Neuronal stem cell (in vitro differentiated cells): ENCODE data around the gene SMPD3.

Source experiments
- DNase-seq: peaks from one replicate; pipeline ENCODE4 v3.0.0-alpha.2; 2013; ENCODE audit warnings: low spot score
- H2AFZ ChIP-seq: one replicate; pipeline ENCODE4 v1.6.1; 2013; ENCODE audit warnings: mild to moderate bottlenecking, low read length, inconsistent platforms
- H2AK5ac ChIP-seq: 2 replicates; pipeline ENCODE4 v1.6.1; 2013; ENCODE audit warnings: low read depth, mild to moderate bottlenecking, inconsistent platforms, low read length, moderate library complexity, mixed read lengths
- H2BK120ac ChIP-seq: 2 replicates; pipeline ENCODE4 v1.6.1; 2013; ENCODE audit warnings: low read depth, mild to moderate bottlenecking, inconsistent platforms, low read length, moderate library complexity, mixed read lengths
- H2BK12ac ChIP-seq: one replicate; pipeline ENCODE4 v1.6.1; 2013; ENCODE audit warnings: low read length, inconsistent platforms
- H2BK15ac ChIP-seq: 2 replicates; pipeline ENCODE4 v1.6.1; 2013; ENCODE audit warnings: mild to moderate bottlenecking, low read length, inconsistent platforms, mixed read lengths
- H2BK5ac ChIP-seq: one replicate; pipeline ENCODE4 v1.6.1; 2013; ENCODE audit warnings: inconsistent platforms, mild to moderate bottlenecking, low read length, moderate library complexity
- H3K14ac ChIP-seq: one replicate; pipeline ENCODE4 v1.6.1; 2013; ENCODE audit warnings: low read length, inconsistent platforms
- H3K18ac ChIP-seq: 2 replicates; pipeline ENCODE4 v1.6.1; 2013; ENCODE audit warnings: low read length, inconsistent platforms
- H3K23ac ChIP-seq: 2 replicates; pipeline ENCODE4 v1.6.1; 2013; ENCODE audit warnings: low read depth, mild to moderate bottlenecking, mixed read lengths, low read length, inconsistent platforms; ENCODE audit not compliant: poor library complexity
- H3K27ac ChIP-seq: replicated peaks from 3 replicates; pipeline ENCODE4 v1.5.1; 2013; ENCODE audit warnings: low read length, inconsistent platforms
- H3K27me3 ChIP-seq, 3 experiments: 2 replicates each; pipeline ENCODE4 v1.6.1; 2013; ENCODE audit warnings: low read length in 3 of 3, mild to moderate bottlenecking in 2 of 3, inconsistent platforms in 1 of 3, low read depth in 1 of 3, mixed read lengths in 1 of 3, moderate library complexity in 1 of 3; ENCODE audit not compliant: control insufficient read depth in 3 of 3, insufficient read depth in 3 of 3
- H3K36me3 ChIP-seq, 2 donors: replicated peaks in 1 of 2; 2 replicates each; pipeline ENCODE4 v1.6.1; 2013; ENCODE audit warnings: low read length in 2 of 2; ENCODE audit not compliant: control insufficient read depth in 2 of 2, insufficient read depth in 2 of 2
- H3K4ac ChIP-seq: 2 replicates; pipeline ENCODE4 v1.6.1; 2013; ENCODE audit warnings: inconsistent platforms, mild to moderate bottlenecking, low read length, moderate library complexity
- H3K4me1 ChIP-seq, 2 donors: 1 replicate in 1 of 2; 2 replicates in 1 of 2; pipeline ENCODE4 v1.6.1; 2013; ENCODE audit warnings: low read length in 2 of 2, low read depth in 1 of 2; ENCODE audit not compliant: control insufficient read depth in 2 of 2, insufficient read depth in 1 of 2
- H3K4me2 ChIP-seq: one replicate; pipeline ENCODE4 v1.6.1; 2013; ENCODE audit warnings: mild to moderate bottlenecking, low read length, inconsistent platforms; ENCODE audit not compliant: insufficient read depth, poor library complexity, severe bottlenecking
- H3K4me3 ChIP-seq, 2 donors: 2 replicates each; pipeline ENCODE4 v1.5.1; 2013; ENCODE audit warnings: low read length in 2 of 2, mild to moderate bottlenecking in 2 of 2, inconsistent platforms in 1 of 2, moderate library complexity in 1 of 2
- H3K79me1 ChIP-seq: one replicate; pipeline ENCODE4 v1.6.1; 2013; ENCODE audit warnings: low read depth, mild to moderate bottlenecking, inconsistent platforms, low read length, moderate library complexity
- H3K9ac ChIP-seq: one replicate; pipeline ENCODE4 v1.6.1; 2013; ENCODE audit warnings: mild to moderate bottlenecking, low read depth, low read length, inconsistent platforms; ENCODE audit not compliant: poor library complexity
- H3K9me3 ChIP-seq, 2 donors: replicated peaks in 1 of 2; 2 replicates each; pipeline versions ENCODE3 to v1.6.1; 2013; ENCODE audit warnings: low read length in 2 of 2, mild to moderate bottlenecking in 2 of 2, inconsistent platforms in 1 of 2, low read depth in 1 of 2, mixed read lengths in 1 of 2, moderate library complexity in 1 of 2; ENCODE audit not compliant: control insufficient read depth in 2 of 2, insufficient read depth in 1 of 2
- H4K8ac ChIP-seq: one replicate; pipeline ENCODE4 v1.6.1; 2013; ENCODE audit warnings: low read depth, mild to moderate bottlenecking, inconsistent platforms, low read length, moderate library complexity
- H4K91ac ChIP-seq: one replicate; pipeline ENCODE4 v1.6.1; 2013; ENCODE audit warnings: low read length, low read depth, mild to moderate bottlenecking, inconsistent platforms; ENCODE audit not compliant: poor library complexity
- WGBS, 2 donors: extraction: QIAGEN DNeasy Blood & Tissue Kit; methylation state at CpG; one replicate each; pipeline ENCODE4 v1.1.7; 2013; ENCODE audit warnings: missing lambda C conversion rate in 2 of 2, mixed read lengths in 1 of 2; ENCODE audit not compliant: insufficient read length in 2 of 2, insufficient replicate concordance in 1 of 2; ENCODE audit errors: extremely low coverage in 2 of 2; 5-methylcytosine and 5-hydroxymethylcytosine counted together

SMPD3 gene

DNA sequence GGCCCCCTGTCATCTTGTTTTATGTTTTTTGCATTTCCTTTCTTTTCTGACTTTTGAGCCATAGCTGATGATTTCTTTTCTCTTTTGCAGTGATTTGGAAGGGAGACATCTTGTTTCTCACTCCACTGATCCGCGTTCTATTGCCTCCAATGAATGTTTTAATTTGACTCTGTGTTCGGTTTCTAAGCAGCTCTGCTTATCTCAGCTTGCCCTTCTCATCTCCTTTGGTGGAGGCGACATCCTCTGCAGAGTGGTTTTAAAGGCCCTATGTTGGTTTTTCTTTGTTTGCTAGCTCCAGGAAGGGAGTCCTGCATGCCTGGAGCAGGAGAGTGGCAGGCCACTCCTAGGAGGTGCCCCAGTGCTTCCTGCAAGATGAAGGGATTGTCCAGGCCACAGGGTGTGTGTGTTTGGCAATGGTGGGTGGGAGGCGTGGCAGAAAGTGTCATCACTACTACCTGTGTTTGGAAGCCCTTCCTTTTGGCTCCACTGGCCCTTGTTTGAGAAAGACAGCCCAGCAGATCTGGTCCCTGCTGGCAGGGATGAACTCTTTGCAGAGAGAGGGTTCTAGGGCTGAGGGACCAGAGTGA lies 13.6 kb downstream of the SMPD3 start:
- H3K4ac ChIP-seq: no peak overlapping the region
- H3K4me2 ChIP-seq: no peak overlapping the region
- H3K79me1 ChIP-seq: no peaks in the 10 kb centered on the region
- H2AFZ ChIP-seq: no peak overlapping the region
- peaks cover 1 to 9% of the 10 kb centered on the region in 2 donors for H3K9me3 ChIP-seq
- peaks cover 0 to 2% of the 10 kb centered on the region in 2 donors for H3K4me1 ChIP-seq
- DNase-seq: no peak
- H2BK15ac ChIP-seq: no peak overlapping the region
- H2BK5ac ChIP-seq: no peak overlapping the region
- H3K23ac ChIP-seq: no peak overlapping the region
- no peak overlapping the region for H4K91ac ChIP-seq
- peaks cover 0 to 7% (median 0%) of the 10 kb centered on the region in 3 experiments for H3K27me3 ChIP-seq
- H3K14ac ChIP-seq: no peak overlapping the region
- H3K9ac ChIP-seq: no peak overlapping the region
- H3K4me3 ChIP-seq: no peak overlapping the region
- no peak overlapping the region for H3K18ac ChIP-seq
- no peaks in the 10 kb centered on the region for H3K36me3 ChIP-seq
- no peak overlapping the region for H3K27ac ChIP-seq
- WGBS, 2 donors: no CpG with 5 or more reads among the region's 5 CpGs
- no peak overlapping the region for H4K8ac ChIP-seq
- H2BK120ac ChIP-seq: no peak overlapping the region
- no peak overlapping the region for H2AK5ac ChIP-seq
- H2BK12ac ChIP-seq: no peak overlapping the region

DNA sequence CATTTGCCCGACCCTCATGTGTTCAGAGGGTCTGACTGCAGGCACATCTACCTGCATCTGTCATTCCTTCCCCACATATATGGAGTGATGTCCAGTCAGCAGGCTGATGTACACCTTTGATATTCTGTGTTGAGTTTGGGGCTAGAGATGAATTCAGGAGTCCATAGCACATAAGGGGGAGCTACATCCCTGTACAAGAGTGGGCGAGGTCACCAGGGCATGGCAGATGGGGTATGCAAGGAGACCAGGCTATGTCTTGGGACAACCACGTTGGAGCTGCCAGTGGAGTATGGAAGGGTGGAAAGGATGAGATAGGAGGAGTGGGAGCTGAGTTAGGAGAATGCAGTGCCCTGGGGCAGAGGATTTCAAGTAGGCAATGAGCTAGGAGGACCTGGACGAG lies 15.0 kb downstream of the SMPD3 start:
- H3K4me1 ChIP-seq: peaks cover 0 to 2% of the 10 kb centered on the region in 2 donors
- H2BK120ac ChIP-seq: no peak overlapping the region
- no peak overlapping the region for H2BK5ac ChIP-seq
- no peak overlapping the region for H3K18ac ChIP-seq
- H3K9me3 ChIP-seq: peaks cover 1 to 9% of the 10 kb centered on the region in 2 donors
- H2AFZ ChIP-seq: no peak overlapping the region
- no peak overlapping the region for H3K27ac ChIP-seq
- H3K23ac ChIP-seq: no peak overlapping the region
- H3K9ac ChIP-seq: no peak overlapping the region
- DNase-seq: no peak
- H4K91ac ChIP-seq: no peak overlapping the region
- H3K4me2 ChIP-seq: no peak overlapping the region
- no peaks in the 10 kb centered on the region for H3K79me1 ChIP-seq
- no CpG with 5 or more reads among the region's 4 CpGs for WGBS, 2 donors
- H2AK5ac ChIP-seq: no peak overlapping the region
- H2BK15ac ChIP-seq: no peak overlapping the region
- H3K4me3 ChIP-seq: no peak overlapping the region
- H3K14ac ChIP-seq: no peak overlapping the region
- H3K4ac ChIP-seq: no peak overlapping the region
- H2BK12ac ChIP-seq: no peak overlapping the region
- H4K8ac ChIP-seq: no peak overlapping the region
- peaks cover 0 to 13% (median 0%) of the 10 kb centered on the region in 3 experiments for H3K27me3 ChIP-seq
- no peaks in the 10 kb centered on the region for H3K36me3 ChIP-seq

DNA sequence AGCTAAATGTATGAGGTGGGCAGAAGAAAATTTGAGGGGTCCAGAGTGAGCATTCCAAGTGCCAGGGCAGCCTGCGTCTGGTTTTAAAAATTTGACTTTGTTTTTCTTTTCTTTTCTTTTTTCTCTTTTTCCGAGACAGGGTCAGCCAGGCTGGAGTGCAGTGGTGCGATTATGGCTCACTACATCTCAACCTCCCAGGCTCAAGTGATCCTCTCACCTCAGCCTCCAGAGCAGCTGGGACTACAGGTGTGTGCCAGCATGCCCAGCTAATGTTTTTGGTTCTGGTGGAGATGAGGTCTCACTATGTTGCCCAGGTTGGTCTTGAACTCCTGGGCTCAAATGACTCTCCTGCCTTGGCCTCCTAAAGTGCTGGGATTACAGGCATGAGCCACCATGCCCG lies 15.6 kb downstream of the SMPD3 start:
- no peaks in the 10 kb centered on the region for H3K36me3 ChIP-seq

DNA sequence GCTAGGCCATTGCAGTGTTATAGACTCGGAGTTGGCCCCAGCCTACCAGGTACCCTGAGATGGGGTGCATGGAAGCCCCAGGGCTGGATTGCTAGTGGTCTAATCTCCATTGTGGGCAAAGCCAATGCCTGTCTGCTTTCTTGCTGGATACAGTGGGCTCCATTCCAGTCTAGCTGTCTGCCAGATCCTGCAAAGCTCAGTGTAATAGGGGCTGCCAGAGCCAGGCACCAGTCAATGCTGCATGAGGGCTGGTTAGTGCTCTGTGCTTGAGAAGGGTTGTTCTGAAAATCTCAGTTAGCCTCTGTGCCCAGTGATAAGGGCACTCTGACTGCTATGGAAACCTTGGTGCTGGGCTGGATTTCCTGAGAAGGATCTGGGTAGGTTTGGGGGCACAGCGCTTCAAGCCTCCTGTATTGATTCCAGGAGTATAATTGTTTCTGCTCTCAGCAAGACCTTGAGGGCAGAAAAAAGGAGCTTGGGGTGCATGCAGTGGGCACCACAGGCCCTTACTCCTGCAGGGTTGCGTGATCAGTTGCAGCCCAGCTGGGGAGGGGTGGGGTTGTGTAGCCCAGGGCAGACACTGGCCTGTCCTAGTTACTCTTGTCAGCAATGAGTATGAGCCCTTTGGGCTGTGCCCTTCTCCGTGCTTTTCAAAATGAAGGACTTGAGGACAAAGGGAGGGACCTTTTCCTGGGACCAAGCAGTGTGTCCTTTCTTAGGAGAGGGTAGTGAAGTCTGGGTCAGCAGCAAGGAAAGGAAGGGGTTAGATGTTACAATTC lies 19.0 kb downstream of the SMPD3 start:
- Histone ChIP-seq H4K8ac (no peak overlapping the region), H3K23ac (no peak overlapping the region), H2AK5ac (no peak overlapping the region), H2BK15ac (no peak overlapping the region), H3K4me2 (no peak overlapping the region), H2BK120ac (no peak overlapping the region), H3K79me1 (no peaks in the 10 kb centered on the region), H2BK5ac (no peak overlapping the region), H3K14ac (no peak overlapping the region), H2BK12ac (no peak overlapping the region), H3K9me3 (no peaks in the 10 kb centered on the region), H3K27me3 (peaks cover 0 to 13% (median 0%) of the 10 kb centered on the region in 3 experiments), H3K27ac (no peak overlapping the region), H3K18ac (peak overlapping the region; percentile 24), H3K4me1 (no peaks in the 10 kb centered on the region), H3K4ac (no peak overlapping the region), H4K91ac (no peak overlapping the region), H3K9ac (no peak overlapping the region), H3K36me3 (no peaks in the 10 kb centered on the region), H2AFZ (no peak overlapping the region), H3K4me3 (no peak overlapping the region)
- DNase-seq: no peak
- no CpG with 5 or more reads among the region's 4 CpGs for WGBS, 2 donors

More for the DNA sequence above, 15.6 kb downstream of the SMPD3 start:
- Histone ChIP-seq H3K27me3 (peaks cover 0 to 13% (median 0%) of the 10 kb centered on the region in 3 experiments), H3K4ac (no peak overlapping the region), H2BK5ac (no peak overlapping the region), H3K18ac (no peak overlapping the region), H2BK15ac (no peak overlapping the region), H3K9me3 (peaks cover 1 to 9% of the 10 kb centered on the region in 2 donors), H3K79me1 (no peaks in the 10 kb centered on the region), H3K4me2 (no peak overlapping the region), H3K9ac (no peak overlapping the region), H4K91ac (no peak overlapping the region), H2AFZ (no peak overlapping the region), H3K14ac (no peak overlapping the region), H2BK120ac (no peak overlapping the region), H2BK12ac (no peak overlapping the region), H2AK5ac (no peak overlapping the region), H3K4me1 (no peaks in the 10 kb centered on the region), H3K27ac (no peak overlapping the region), H3K23ac (no peak overlapping the region), H3K4me3 (no peak overlapping the region), H4K8ac (no peak overlapping the region)
- DNase-seq: no peak
- no CpG with 5 or more reads among the region's 4 CpGs for WGBS, 2 donors
